SK-N-MC (cell line): Measurements from ENCODE around the gene MINDY4.

Source experiments
- DNase-seq: peaks from one replicate; pipeline ENCODE4 v3.0.0-alpha.2; 2011; ENCODE audit warnings: low read depth, low spot score
- H3K27ac ChIP-seq: fragments of 200-600 bp; sonication (generic); 2 replicates; pipeline ENCODE4 v1.5.1; 2016; ENCODE audit warnings: mixed run types
- H3K36me3 ChIP-seq: fragments of 200-600 bp; sonication (generic); 2 replicates; pipeline ENCODE4 v1.6.1; 2017; ENCODE audit warnings: antibody characterized with exemption, low read length, mixed read lengths; ENCODE audit not compliant: insufficient read depth
- H3K4me3 ChIP-seq: fragments of 200-600 bp; sonication (generic); 2 replicates; pipeline ENCODE4 v1.5.1; 2016
- H3K9ac ChIP-seq: fragments of 200-600 bp; sonication (generic); 2 replicates; pipeline ENCODE4 v1.8.0; 2017; ENCODE audit warnings: mixed run types, mixed read lengths; ENCODE audit not compliant: insufficient read length
- H3K9me3 ChIP-seq: fragments of 200-600 bp; sonication (generic); 2 replicates; pipeline ENCODE4 v1.6.1; 2017; ENCODE audit warnings: low read depth, mild to moderate bottlenecking, antibody characterized with exemption, low read length, moderate library complexity, mixed read lengths
- EZH2 ChIP-seq: fragments of 200-600 bp; sonication (generic); IDR thresholded peaks from one replicate; pipeline ENCODE4 v1.6.1; 2017; ENCODE audit warnings: antibody characterized with exemption
- FOXP2 ChIP-seq: optimal IDR thresholded peaks from 2 replicates; pipeline ENCODE3; 2011; ENCODE audit warnings: mild to moderate bottlenecking, moderate library complexity; ENCODE audit not compliant: insufficient read depth; ENCODE audit errors: extremely low read length, control extremely low read depth
- POLR2AphosphoS5 ChIP-seq: IDR thresholded peaks from 2 replicates; pipeline ENCODE4 v1.6.1; 2012; ENCODE audit warnings: mild to moderate bottlenecking, low read depth, low read length, borderline replicate concordance

Gene MINDY4

DNA sequence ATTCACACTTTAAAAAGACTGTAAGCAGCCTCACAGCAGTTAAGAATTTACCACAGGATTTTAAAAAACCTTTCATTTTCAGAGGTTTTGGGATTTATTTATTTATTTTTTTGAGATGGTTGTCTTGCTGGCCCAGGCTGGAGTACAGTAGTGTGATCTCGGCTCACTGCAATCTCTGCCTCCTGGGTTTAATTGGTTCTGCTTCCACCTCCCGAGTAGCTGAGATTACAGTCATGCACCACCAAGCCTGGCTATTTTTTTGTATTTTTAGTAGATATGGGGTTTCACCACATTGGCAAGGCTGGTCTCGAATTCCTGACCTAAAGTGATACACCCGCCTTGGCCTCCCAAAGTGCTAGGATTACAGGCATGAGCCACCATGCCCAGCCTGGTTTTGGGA is 19.1 kb downstream of the MINDY4 start:
- H3K9ac ChIP-seq, result no peak overlapping the region
- H3K27ac ChIP-seq, result no peak overlapping the region
- DNase-seq, result no peak
- no peaks in the 10 kb centered on the region for H3K9me3 ChIP-seq
- peaks cover 7% of the 10 kb centered on the region; the same call in 1 of the 2 replicates for H3K36me3 ChIP-seq
- H3K4me3 ChIP-seq, result no peak overlapping the region
- no peak for TF ChIP-seq POLR2AphosphoS5
- no peak for TF ChIP-seq EZH2
- TF ChIP-seq FOXP2, result no peak

- Histone ChIP-seq H3K27ac (no peak overlapping the region), H3K9me3 (no peaks in the 10 kb centered on the region), H3K4me3 (no peak overlapping the region), H3K9ac (no peak overlapping the region), H3K36me3 (peaks cover 3% of the 10 kb centered on the region; the same call in 1 of the 2 replicates)
- TF ChIP-seq FOXP2, result no peak
- no peak for TF ChIP-seq EZH2
- TF ChIP-seq POLR2AphosphoS5, result no peak
- no peak for DNase-seq
Observed at GRCh38 chr7:30791114-30791513, 19.9 kb downstream of the MINDY4 start.

DNA sequence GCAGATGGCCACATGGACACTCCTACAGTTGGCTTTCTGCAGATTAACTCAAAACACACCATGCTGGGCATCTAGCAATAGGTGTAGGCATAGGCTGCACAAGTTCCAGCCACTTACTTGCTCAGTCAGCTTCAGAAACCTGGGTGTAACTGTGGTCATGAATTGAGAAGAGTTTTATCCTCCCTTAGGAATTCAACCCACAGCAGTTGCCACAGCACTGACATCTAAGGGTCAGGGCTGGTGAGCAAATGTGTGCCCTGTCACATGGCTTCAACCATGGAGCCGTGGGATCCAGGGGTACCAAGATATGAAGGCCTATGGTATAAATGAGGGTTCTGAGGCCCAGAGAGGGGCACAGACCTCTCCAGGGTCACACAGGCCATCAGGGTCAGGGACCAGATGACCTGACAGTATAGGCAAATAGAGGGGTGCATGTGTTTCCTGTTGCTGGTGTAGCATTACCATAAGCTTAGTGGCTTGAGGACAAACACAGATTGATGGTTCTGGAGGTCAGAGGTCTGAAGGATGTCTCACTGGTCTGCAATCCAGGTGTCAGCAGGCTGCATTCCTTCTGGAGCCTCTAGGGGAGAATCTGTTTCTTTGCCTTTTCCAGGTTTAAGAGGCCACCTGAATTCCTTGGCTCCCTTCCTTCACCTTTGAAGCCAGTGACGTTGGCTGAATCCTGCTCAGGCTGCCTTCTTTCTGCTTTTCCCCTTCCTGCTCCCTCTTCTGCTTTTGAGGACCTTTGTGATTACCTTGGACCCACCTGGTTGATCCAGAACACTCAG is 24.1 kb downstream of the MINDY4 start:
- no peak for DNase-seq
- TF ChIP-seq FOXP2 (no peak), EZH2 (no peak), POLR2AphosphoS5 (no peak)
- H3K9me3 ChIP-seq, result no peaks in the 10 kb centered on the region
- H3K36me3 ChIP-seq, result peaks cover 2% of the 10 kb centered on the region; the same call in 1 of the 2 replicates
- H3K9ac ChIP-seq, result no peak overlapping the region
- no peak overlapping the region for H3K27ac ChIP-seq
- H3K4me3 ChIP-seq, result no peak overlapping the region

DNA sequence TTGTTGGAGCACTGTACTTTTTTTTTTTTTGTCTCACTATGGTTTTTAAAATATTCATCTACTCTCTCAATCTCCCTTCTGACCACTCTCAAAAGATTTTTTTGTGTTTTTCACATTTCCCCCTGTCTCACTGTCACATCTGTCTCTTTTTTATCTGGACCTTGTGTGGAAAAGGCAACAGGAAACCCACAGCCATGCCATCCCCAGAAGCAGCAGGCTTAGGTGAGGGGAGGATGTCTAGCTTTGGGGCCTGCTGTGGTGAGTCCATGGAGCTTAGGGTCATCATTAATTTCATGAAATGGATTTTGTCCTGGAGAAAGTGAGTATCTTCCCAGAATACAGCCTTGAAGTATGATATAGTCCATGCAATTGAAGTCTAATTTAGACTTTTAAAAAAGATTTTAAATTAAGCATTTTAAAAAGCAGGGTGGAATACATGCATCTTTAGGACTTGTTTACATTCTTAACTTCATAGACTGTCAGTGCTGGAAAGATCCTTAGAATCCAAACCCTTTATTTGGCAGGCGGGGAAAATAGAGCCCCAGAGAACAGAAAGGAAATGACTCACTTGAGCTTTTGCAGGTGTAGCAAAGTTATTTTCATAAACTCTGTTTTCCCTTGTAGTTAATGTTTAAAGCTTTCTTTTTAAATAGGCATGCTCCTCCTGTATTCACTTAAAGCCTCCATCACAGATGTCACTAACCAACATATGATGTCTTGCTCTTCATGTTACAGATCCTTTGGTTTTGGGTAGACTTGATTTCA is 25.1 kb downstream of the MINDY4 start:
- TF ChIP-seq POLR2AphosphoS5, result no peak
- Histone ChIP-seq H3K4me3 (no peak overlapping the region), H3K9me3 (no peaks in the 10 kb centered on the region), H3K9ac (no peak overlapping the region), H3K27ac (no peak overlapping the region), H3K36me3 (peaks cover 2% of the 10 kb centered on the region; the same call in 1 of the 2 replicates)
- no peak for DNase-seq

- H3K27ac ChIP-seq, result no peak overlapping the region
- no peak overlapping the region for H3K9ac ChIP-seq
- H3K4me3 ChIP-seq, result no peak overlapping the region
- H3K9me3 ChIP-seq, result no peaks in the 10 kb centered on the region
- no peak for DNase-seq
- TF ChIP-seq EZH2 (no peak), POLR2AphosphoS5 (no peak), FOXP2 (no peak)
- H3K36me3 ChIP-seq, result no peaks in the 10 kb centered on the region
Observed at GRCh38 chr7:30797176-30798040, 26.2 kb downstream of the MINDY4 start.

DNA sequence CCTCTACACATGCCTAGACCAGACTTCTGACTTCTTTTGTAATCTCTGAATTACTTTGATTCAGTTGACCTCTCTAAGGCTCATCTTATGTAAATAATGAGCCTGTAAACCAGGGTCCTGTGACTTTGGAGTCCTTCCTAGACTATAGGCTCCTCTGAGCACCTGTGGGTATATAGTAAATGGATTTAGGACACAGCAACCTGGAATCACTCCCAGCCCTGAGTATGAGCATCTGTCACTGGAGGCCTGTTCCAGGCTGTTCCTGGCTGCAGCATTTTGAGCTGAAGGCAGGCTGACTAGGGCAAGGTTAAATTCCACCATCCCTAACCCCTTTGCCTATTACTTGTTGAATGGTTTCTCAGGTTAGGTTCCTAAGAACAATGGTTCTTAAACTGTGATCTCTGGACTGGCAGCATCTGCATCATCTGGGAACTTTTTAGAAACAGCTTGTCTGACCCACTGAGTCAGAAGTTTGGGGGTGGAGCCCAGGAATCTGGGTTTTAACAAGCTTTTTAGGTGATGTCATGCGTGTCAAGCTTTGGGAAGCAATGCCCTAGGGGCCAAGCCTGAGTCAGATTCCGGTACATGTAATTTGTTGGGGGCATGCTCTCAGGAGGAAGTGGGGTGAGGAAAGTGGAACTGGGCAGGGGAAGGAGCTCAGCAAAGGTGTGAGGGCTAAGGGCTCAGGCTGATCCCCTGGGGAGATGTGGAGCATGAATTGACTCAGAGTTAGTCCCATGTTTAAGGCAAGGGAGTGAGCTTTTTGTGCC is 28.2 kb downstream of the MINDY4 start:
- H3K4me3 ChIP-seq, result no peak overlapping the region
- H3K27ac ChIP-seq, result no peak overlapping the region
- TF ChIP-seq POLR2AphosphoS5, result no peak
- no peak for TF ChIP-seq FOXP2
- TF ChIP-seq EZH2, result no peak
- no peaks in the 10 kb centered on the region for H3K9me3 ChIP-seq
- DNase-seq, result no peak
- no peak overlapping the region for H3K9ac ChIP-seq
- no peaks in the 10 kb centered on the region for H3K36me3 ChIP-seq

DNA sequence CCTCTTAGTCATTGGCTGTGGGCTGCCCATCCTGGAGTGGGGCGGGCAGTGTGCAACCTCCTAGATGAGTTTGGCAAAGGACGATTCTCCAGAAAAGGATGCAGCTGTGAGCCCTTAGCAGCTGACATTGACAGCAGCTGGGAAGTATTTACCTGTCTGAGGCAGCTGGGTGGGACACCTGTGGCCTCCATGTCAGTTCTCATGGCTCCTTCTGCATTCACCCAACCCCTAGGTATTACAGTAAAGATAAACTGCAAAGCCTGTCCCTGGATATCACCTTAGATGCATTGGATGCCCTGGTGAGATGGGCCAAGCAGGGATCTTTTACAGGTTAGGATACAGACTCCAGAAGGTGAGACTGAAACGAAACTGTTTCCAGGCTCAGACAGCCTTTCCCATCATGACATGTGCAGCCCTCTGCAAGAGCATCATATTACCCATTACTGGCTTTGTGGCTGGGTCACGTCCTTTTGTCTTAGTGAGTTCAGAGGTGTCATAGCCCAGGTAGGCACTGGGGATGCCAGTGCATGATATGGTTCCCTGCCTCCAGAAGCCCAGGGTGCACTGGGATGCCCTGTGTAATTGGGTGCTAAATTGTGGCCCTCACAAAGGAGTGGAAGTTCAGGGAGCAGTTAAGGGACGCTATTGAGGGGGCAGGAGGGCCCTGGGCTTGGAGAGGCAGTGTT is 28.9 kb downstream of the MINDY4 start:
- Histone ChIP-seq H3K9ac (no peak overlapping the region), H3K4me3 (no peak overlapping the region), H3K36me3 (no peaks in the 10 kb centered on the region), H3K9me3 (no peaks in the 10 kb centered on the region), H3K27ac (no peak overlapping the region)
- TF ChIP-seq EZH2 (no peak), FOXP2 (no peak), POLR2AphosphoS5 (no peak)
- no peak for DNase-seq
